SK-N-MC (cell line): Measurements from ENCODE around the gene KRTAP10-9.

Source experiments
- EZH2 ChIP-seq: fragments of 200-600 bp; sonication (generic); IDR thresholded peaks from one replicate; pipeline ENCODE4 v1.6.1; 2017; ENCODE audit warnings: antibody characterized with exemption
- FOXP2 ChIP-seq: optimal IDR thresholded peaks from 2 replicates; pipeline ENCODE3; 2011; ENCODE audit warnings: mild to moderate bottlenecking, moderate library complexity; ENCODE audit not compliant: insufficient read depth; ENCODE audit errors: extremely low read length, control extremely low read depth
- POLR2AphosphoS5 ChIP-seq: IDR thresholded peaks from 2 replicates; pipeline ENCODE4 v1.6.1; 2012; ENCODE audit warnings: mild to moderate bottlenecking, low read depth, low read length, borderline replicate concordance

GRCh38 chr21:44589094-44589493 is 37.8 kb upstream of the KRTAP10-9 start:
- TF ChIP-seq EZH2 (no peak), POLR2AphosphoS5 (no peak), FOXP2 (no peak)
